NCI-H2227 (cell line): Measurements from ENCODE around the gene CALCR.
"Not testable (repeated sequence)": the region's sequence is repeated elsewhere in the genome, so short reads cannot be mapped to it uniquely, and the experiment has no call there.

Experiments used
- DNase-seq: peaks from one replicate; lab custom pipeline; 2025; ENCODE audit not compliant: unreplicated experiment; lab: John Stamatoyannopoulos, UW

The CALCR gene

DNA sequence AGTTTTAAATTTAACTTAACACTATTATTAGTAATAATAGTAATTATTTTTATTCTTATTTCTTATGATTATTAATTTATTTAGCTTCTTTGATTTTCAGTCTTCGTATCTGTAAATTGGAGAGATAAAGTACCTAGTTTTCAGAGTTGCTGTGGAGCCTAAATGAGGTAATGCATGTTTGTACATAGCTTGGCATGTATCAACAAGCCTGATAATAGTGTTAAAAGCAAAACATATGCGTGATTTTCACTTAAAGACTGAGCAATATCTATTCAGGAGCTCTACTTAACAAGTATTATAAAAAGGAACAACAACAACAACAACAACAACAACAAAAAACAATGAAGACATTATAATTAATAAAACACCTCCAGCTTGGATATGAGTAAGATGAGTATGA, 12.4 kb downstream of the CALCR start:
- DNase-seq = no peak

DNA sequence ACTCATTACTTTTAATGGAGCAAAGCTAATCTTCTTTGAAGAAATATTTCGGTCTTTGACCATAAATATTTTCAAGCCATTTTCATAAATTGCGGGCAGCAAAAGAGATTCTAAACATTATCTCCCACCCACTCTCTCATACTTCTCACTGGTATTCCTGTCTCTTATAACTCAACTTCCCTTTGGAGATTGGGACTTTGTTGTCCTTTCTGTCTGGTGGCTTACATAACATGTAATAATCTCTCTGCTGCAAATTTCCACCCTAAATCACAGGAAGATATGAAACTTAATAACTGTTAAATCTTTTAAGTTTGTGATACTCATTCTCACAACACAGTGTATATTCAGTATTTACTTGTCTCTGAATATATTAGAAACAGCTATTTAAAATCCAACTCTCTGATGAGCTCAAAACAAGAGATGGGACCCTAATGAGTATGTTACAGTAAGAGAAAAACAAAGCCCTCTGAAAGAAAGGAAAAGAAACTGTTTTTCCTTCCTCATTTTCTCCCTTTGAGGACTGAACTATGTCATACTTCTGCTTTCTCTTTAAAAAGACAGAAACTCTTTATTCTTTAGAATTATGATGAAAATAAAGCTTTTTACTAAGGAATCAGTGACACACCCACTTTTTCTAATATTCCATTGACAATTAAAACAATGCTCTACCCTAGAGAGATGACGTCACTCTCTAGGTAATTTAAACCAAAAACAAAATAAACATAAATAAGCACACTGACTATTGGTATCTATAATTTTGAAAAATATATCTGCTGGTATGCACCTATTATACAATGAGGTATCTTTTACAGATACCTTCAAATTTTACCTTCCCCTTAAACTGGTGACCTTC, 14.7 kb downstream of the CALCR start:
- no peak for DNase-seq

DNA sequence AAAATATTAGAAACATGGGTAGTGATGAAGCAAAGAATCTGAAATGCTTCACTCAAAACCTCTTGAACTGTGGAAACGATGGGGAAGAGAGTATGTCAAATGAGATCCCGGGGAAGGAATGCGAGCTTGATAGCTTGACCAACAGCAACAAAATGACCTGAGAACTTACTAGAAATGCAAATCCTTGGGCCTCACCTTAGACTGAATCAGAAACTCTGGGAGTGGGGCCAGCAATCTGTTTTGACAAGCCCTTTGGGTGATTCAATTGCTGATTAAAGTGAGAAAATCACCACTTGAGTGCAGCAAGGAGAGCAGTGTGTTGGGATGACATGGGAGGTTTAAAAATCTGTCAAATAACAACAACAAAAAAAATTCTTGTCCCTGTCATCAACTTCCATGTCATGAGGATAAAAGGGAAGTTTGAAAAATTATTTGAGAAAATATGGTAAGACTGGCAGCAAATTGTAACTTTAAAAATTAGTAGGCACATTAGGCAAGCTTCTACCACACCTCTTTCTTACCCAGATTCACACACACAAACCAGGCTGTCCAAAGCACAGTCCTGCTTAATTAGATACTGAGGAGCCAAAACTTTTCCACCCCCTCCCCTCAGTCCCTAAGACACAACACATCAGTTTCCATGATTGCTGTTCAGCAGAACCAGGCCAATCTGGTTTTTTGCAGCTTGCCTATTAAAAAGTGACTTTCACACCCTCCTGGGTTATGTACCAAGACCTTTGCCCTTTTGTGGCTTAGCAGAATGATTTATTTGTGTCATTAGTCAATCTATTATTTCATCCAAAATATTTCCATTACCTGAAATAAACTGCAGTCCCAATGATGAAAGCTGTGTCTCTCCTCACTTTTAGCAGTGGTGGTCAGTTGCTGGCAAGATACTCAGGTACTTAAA, 15.6 kb downstream of the CALCR start:
- DNase-seq = no peak

DNA sequence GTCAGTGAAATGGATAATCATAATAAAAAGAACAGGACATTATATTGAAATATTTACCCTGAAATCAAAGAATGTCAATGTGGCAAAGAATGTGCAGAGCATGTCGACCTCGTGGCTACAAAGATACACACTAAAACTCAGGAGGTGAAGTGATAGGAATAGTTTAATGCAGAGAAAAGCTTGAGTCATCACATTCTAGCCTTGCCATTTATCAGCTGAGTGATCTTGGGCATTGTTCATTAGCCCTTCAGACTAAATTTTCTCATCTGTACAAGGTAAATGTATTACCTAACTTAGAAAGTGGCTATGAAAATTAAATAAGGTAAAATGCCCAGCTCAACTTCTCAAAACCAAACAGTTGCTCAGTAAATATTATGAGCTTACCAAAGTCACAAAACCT, 22.6 kb downstream of the CALCR start:
- no peak for DNase-seq

GRCh38 chr7:93551063-93551895, 23.2 kb downstream of the CALCR start:
- DNase-seq = peak; percentile 69

GRCh38 chr7:93547716-93548115, 26.8 kb downstream of the CALCR start:
- DNase-seq = no peak

DNA sequence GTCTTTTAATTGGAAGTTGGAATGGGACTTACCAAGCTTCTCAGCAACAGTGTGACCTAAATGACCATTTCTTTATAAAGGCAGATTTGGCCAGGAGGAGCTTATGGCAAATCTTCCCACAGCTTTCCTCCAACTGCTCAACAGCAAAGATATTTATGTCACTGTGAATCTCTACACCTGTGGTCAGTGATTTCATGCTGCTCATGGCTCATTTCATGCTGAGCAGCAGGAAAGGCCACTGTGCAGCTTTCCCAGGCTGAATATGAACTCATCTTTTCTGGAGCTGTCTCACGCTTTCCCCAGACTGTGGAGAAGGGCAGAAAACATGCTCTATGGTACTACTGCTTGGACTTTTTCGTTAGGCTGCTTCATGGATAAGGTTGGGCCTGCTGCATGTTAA, 29.8 kb downstream of the CALCR start:
- no peak for DNase-seq

- DNase-seq = no peak
Observed at GRCh38 chr7:93538061-93538460, 36.5 kb downstream of the CALCR start.

GRCh38 chr7:93535616-93536015, 38.9 kb downstream of the CALCR start:
- no peak for DNase-seq

GRCh38 chr7:93530701-93531100, 43.8 kb downstream of the CALCR start:
- DNase-seq = no peak

GRCh38 chr7:93516834-93517233, 57.7 kb downstream of the CALCR start:
- DNase-seq = no peak

- DNase-seq = no peak
Observed at GRCh38 chr7:93515144-93515543, 59.4 kb downstream of the CALCR start.

GRCh38 chr7:93509303-93509702, 65.2 kb downstream of the CALCR start:
- no peak for DNase-seq

GRCh38 chr7:93503088-93503487, 71.4 kb downstream of the CALCR start:
- no peak for DNase-seq

DNA sequence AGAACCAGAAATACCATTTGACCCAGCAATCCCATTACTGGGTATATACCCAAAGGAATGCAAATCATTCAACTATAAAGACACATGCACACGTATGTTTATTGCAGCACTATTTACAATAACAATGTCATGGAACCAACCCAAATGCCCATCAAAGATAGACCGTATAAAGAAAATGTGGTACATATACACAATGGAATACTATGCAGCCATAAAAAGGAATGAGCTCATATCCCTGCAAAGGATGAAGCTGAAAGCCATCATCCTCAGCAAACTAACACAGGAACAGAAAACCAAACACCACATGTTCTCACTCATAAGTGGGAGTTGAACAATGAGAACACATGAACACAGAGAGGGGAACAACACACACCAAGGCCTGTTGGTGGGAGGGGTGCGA, 82.7 kb downstream of the CALCR start:
- not testable (repeated sequence) for DNase-seq

DNA sequence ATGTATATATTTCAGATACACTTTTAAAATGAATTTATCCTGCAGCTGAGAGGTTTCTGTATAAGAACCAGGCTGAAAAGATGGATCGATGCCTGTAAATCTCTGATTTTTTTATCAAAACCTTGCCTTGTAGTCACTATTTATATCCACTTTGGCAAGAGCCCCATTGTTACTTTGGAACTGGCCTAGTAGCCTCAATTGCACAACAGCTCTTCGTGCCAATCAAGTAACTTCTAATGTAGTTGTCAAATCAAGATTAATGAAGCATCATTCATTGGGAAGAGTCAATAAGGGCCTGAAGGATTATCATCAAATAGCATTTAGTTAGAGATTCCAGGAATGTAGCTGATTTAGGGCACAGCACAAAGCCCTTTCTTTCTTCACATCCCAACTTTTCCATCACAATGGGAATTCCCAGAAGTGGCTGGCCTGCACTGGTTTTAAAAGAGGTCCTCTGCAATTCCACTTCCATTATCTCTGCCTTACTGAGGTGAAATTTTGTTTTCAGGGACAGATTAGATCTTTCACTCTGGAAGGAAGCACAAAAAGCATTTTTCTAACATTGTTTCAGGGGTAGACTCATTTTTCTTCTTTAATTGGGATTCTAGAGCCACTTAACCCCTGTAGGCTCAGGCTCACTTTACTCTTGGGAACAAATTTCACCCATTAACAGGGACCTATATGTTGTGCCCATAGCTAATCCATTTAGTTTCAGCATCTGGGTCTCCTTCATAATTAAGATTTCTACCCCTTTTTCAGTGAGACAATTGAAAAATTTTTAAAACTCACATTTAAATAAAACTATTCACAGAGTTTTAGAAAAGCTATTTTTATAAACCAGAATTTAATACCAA, 97.8 kb downstream of the CALCR start:
- no peak for DNase-seq

DNA sequence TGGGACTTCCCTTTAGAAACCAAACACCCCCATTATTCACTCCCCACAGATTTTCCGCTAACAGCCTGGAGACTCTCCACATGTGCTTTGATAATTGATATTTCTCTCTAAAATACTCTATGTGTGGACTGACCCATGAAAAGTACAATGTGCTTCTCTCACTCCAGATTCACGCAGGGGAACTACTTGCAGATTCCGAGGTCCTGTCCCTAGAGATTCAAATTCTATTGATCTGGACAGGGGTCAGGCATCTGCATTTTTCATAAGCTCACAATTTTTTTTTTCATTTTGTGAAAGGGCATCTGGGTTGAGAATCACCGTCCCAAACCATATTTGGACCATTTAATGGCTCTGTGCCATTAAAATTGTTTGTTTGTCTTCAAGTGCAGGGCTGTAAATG, 98.7 kb downstream of the CALCR start:
- no peak for DNase-seq

DNA sequence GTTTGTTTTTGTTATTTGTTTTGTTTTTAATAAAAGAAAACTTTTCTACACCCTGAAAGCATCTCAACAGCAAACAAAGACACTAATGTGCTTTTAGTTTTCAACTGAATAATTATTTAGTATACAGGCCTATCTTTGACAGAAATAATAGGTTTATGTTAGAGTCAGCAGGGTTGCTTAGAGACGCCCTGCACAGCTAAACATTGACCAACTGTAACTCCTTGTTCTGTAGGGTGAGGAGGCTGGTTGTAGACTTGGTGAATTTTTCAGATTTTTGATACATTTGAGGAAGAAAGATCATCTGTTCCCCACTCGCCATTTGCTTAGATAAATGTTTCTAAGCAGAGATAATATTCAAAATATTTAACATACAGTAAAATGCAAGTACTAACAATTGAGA, 103.1 kb downstream of the CALCR start:
- DNase-seq = no peak

DNA sequence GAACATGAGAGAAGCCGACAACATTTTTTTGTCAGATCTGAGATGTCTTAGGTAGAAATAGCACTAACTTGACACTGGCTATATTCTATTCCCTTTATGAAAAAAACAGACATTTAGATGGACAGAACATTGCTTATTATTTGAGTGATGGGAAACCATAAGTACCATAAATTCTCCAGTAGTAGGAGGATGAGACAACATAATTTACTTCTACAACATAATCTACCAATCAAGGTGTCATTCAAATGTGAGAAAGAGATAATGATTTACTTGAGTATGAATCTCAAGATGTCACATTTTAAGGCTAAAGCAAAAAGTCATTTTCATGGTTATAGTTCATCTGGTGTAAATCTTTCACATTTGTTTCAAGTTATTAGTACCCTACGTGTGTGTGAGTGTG, 110.8 kb downstream of the CALCR start:
- DNase-seq = no peak

DNA sequence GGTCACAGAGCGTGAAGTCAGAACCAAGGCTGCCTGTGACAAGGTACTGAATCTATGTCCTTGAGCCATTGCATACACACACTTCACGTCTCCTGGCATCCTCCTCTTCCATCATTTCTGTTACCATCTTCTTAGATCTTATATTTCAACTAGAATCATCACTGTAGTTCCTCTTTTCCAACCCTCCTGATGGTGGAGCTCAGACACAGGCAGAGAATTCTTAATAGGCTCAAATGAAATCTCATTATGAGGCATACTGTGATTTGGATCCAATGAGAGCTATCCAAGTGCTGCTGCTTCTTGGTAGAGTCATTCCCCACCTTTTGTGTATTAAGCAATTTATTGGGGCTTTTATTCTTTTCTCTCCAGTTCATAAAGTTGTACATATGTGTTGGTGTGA, 113.2 kb downstream of the CALCR start:
- peak; percentile 5 for DNase-seq
